GM12892 (cell line): Measurements from ENCODE around the gene KLF16.
A peak's percentile ranks its signal among the peaks of the same experiment; 100 is the strongest.

Source experiments
- DNase-seq: peaks from one replicate; pipeline ENCODE4 v3.0.0; 2011; ENCODE audit not compliant: insufficient read length
- FAIRE-seq: peaks from 2 replicates; lab custom pipeline; 2011; peaks lifted over from hg19 to GRCh38; lab: Jason Lieb, UNC
- POLR2A ChIP-seq: IDR thresholded peaks from 2 replicates; pipeline ENCODE4 v1.6.1; 2011; ENCODE audit warnings: low read depth, low read length, control low read depth
- POLR2AphosphoS5 ChIP-seq: IDR thresholded peaks from 2 replicates; pipeline ENCODE4 v1.6.1; 2011; ENCODE audit warnings: low read depth, low read length, control low read depth
- TAF1 ChIP-seq: IDR thresholded peaks from 2 replicates; pipeline ENCODE4 v1.6.1; 2011; ENCODE audit warnings: low read depth, mild to moderate bottlenecking, control low read depth, low read length, borderline replicate concordance

Gene KLF16

DNA sequence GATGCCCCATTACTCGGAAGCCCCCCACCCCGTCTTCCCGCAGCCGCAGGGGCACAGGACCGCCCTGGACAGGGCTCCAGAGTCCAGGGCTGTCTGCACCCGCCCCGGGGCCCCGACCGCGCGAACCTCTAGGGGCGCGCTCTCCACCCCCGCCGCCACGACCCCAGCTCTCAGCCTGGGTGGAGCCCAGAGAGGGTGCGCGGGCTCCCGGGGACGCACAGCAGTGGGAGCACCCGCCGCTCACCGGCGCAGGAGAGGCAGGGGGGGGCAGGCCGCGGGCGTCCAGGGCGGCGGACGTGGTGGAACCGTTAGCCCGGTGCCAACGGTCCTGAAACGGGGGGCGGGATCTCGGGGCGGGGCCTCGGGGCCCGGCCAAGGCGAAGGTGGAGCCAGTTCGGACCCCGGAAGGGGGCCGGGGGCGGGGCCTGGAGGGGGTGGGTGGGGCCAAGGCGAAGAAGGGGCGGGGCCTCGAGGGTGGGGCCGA, 51.4 kb downstream of the KLF16 start, which contains the start of gene ATP8B3:
ATP8B3 (minus strand) TSS at position 335 of the 484 bp plus-strand sequence. CDS start 540 bp downstream, outside the sequence.
- DNase-seq (peak; percentile 100), FAIRE-seq (no peak)
- TF ChIP-seq POLR2AphosphoS5 (no peak), TAF1 (no peak), POLR2A (no peak)

DNA sequence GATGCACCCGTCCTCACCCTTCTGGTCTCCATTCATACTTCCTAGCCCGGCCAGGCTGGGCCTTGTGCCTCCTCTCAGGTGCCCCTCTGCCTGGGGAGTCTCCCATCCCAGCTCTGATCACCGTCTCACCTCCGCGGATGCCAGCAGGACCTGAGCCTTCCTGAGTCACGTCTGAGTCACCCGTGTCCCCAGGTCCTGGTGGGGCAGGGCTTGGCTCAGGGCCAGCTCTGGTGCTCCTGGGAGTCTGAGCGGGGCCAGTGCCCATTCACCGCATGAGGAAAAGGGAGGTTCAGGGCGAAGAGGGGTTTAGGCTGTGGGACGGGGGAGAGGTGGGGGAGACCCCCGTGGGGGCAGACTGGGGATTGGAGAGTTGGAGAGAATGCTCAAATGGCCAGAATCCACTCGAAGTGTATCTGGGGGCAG, 51.9 kb downstream of the KLF16 start:
- DNase-seq = no peak
- no peak for FAIRE-seq
- TF ChIP-seq POLR2AphosphoS5 = no peak
- no peak for TF ChIP-seq TAF1
- no peak for TF ChIP-seq POLR2A

DNA sequence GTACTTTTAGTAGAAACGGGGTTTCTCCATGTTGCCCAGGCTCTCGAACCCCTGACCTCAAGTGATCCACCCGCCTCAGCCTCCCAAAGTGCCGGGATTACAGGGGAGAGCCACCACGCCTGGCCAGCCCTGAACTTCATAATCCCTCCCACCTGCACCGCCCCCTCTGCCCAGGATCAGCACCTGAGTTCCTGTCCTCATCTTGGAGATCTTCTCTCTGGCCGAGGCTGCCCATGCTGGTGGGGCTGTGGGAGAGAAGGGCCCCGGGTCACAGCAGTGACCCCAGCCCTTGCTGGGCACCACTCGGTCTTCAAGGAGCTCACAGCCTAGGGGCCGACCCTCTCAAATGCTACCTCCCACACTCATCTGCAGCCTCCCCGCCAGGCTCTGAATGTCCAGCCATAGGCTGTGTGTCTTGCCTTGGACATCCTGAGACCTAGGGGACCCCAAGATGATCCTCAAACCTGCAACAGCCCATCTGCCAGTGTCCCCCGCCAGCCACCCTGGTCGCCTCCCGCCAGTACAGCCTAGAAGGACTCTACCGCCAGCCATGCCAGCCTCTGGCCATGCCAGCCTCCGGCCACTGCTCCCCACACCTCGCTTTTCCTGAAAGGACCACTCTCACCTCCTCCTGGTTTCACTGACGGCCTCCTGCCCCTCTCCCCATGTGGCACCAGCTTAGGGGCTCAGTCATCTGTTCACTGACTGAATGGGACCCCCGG, 52.8 kb downstream of the KLF16 start:
- FAIRE-seq (no peak), DNase-seq (no peak)
- TF ChIP-seq POLR2AphosphoS5 = no peak
- no peak for TF ChIP-seq TAF1
- no peak for TF ChIP-seq POLR2A

DNA sequence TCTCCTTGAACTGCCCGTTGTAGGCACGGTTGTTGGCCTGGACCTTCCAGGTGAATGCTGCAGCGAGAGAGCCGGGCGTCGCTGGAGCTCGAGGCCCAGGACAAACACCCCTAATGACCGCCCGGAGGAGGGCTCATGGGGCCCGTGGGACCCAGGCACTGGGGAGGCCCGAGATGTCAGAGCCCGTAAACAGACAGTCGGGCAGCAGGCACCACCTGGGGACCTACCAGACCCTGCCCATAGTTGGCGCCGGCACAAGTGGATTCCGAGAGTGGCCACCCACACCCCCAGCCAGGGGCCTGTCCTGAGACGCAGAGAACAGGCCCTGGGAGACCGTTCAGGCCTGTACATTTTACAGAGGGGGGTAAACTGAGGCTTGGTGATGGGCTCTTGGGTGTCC, 53.7 kb downstream of the KLF16 start:
- DNase-seq (no peak), FAIRE-seq (no peak)
- TF ChIP-seq POLR2A = no peak
- TF ChIP-seq TAF1 = no peak
- no peak for TF ChIP-seq POLR2AphosphoS5

DNA sequence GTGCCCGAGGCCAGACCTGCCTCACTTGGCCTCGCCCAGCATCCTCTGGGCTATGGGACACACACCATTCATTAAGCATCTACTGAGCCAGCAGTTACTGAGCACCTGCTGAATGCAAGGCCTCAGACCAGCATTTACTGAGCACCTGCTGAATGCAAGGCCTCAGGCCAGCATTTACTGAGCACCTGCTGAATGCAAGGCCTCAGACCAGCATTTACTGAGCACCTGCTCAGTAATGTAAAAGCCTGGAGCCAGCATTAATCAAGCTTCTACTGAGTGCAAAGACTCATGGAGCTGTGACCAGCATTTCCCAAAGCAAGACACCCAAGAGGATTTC, 55.0 kb downstream of the KLF16 start:
- FAIRE-seq (no peak), DNase-seq (no peak)
- TF ChIP-seq POLR2A (no peak), TAF1 (no peak), POLR2AphosphoS5 (no peak)

DNA sequence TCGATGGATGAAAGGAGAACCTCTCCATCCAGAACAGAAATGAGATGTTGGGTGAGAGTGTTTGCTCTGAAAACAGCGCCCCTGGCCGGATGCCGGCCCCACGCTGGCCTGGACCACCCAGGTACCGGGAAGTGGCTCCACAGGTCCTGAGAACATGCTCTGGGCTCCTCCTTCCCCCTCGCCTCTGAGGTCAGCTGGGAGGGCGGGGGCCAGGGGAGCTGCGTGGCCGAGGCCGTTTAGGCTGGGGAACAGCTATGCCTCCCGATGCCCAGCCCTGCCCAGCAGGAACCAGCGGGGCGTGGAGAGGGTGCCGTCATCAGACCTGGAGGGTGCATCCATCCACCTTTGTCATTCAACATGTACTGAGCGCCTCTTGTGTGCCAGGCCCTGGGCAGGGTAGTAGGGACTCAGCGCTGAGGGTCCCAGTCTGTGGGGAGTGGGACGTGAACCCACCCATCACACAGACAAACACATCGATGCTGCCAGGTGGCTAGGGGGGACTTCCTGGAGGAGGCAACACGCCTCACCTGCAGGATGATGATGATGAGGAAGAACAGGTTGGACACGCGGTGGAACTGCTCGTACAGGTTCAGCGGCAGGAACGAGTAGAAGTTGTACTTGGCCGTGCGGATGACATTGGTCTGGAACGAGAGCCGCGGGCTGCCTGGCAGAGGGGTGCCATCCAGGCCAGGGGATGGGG, 55.5 kb downstream of the KLF16 start:
- FAIRE-seq (no peak), DNase-seq (no peak)
- TF ChIP-seq POLR2A (no peak), TAF1 (no peak), POLR2AphosphoS5 (no peak)

DNA sequence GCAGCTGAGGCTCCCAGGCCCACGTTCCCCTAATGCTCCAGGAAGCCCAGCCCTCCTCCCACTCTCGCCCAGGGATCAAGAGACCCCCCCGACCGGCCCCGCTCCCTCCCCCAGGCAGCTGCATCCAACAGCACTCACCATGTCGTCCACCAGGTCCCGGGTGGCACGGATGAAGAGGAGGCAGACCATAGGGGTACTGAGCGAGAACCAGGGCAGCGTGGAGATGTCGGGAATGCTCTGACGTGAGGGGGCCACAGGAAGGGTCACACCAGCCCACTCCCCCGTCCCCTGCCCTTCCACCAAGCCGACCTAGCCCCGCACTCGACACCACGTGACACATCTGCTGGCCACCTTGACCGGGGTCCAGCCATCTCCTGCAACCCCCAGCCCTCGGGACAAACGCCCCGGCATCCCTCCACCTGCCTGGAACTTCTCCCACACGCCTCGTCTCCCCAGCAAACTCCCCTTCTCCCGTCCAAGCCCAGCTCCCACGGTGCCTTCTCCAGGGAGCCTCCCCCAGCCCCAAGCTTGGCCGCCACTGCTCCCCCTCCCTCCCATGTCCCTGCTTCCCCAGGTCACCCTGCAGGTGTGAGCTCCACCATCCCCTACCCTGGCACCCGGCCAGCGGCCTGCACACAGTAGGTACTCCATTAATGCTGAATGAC, 56.2 kb downstream of the KLF16 start:
- TF ChIP-seq TAF1 = no peak
- no peak for FAIRE-seq
- DNase-seq = no peak

DNA sequence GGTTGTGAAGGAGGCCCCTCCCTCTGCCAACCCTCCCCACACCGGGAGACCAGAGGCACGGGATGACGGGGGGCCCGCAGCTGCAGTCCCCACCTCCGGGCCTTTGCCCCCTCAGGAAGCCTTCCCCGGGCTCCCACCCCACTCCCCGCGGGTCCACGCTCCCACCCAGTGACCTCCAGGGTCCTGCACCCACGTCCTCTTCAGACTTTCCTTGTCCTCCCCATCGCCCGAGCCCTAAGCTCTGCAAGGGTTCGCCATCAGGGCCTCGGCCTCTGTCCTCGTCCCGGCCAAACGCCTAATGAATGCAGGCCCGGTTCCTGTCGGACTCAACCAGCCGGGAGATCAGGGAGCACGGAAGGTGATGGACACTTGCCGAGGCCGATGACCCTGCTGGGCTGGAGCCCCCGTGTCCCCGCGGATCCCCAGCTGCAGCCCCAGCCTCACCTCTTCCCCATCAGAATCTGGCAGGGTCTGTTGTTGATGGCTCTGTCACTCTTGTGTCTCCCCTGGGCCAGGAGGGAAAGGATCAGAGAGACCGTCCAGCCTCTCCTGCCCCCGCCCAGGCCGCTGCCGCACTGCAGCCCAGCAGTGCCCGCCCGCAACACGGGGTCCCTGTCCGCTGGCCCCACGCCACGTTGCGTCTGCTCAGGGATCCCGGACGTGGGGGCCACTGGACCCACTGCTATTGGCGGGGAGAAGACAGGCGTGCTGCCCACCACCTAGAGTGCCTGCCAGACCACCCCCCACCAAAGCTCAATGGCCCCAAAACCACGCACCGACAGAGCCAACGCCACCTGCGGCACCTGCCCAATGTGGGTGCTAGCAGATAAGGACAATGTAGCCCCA, 57.0 kb downstream of the KLF16 start:
- no peak for FAIRE-seq
- TF ChIP-seq TAF1 (no peak), POLR2AphosphoS5 (no peak), POLR2A (no peak)

DNA sequence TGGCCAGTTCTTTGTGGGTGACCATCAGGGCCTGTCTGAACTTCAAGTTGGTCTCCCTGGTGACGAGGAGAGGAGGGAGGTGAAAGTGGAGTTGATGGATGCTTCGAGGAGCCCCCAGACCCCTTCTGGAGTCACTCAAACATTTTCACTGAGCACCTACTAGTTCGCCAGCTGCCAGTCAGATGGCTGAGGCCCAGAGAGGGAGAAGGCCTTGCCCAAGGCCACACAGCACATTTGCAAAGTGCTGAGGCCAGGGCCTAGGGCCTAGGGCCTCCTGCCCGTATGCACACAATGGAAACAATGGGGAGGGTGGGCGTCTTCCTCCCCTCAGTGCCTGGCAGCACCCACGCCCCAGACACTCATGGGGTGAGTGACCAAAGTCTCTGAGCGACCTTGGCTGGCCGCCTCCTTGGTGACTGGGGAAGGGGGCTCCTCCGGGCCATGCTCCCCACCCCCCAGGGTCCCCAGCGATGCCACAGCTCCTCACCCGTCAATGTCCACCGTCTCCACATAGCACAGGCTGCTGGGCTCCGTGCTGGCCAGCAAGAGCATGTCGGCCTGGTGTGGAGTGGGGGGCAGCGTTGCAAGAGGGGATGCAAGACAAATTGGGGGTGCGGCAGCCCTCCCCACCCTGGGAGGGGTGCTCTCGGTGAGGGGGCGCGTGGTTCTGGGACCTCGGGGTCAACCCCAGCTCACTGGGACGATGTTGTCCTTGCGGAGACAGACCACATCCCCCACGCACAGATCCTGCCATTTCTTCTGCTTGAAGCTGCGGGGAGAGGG, 57.8 kb downstream of the KLF16 start:
- FAIRE-seq (no peak), DNase-seq (no peak)
- TF ChIP-seq POLR2A (no peak), POLR2AphosphoS5 (no peak), TAF1 (no peak)

More for the DNA sequence above, 57.0 kb downstream of the KLF16 start:
- no peak for DNase-seq

DNA sequence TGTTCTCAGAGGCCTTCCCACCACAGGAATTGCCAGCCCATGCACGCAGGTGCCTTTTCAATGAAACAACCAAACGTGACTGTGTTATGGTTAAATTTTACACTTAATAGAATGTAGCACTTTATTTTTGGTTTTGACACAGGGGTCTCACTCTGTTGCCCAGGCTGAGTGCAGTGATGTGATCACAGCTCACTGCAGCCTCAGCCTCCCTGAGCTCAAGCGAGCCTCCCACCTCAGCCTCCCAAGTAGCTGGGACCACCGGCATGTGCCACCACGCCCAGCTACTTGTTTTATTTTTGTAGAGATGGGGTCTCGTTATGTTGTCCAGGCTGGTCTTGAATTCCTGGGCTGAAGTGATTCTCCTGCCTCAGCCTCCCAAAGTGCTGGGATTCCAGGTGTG, 58.5 kb downstream of the KLF16 start:
- FAIRE-seq (no peak), DNase-seq (no peak)
- no peak for TF ChIP-seq POLR2A
- no peak for TF ChIP-seq POLR2AphosphoS5
- no peak for TF ChIP-seq TAF1
